ENCODE results near the gene DOCK11.

GRCh38 chrX:118459494-118459893, 36.1 kb upstream of the DOCK11 start:
- TF ChIP-seq CTCF (IDR thresholded peaks at IDR 0.05; ENCODE audit: extremely low read depth in 1 of 2, insufficient read depth in 1 of 2, low read depth in 1 of 2, low read length in 2 of 2) (peak in 1 of 2 donors; percentile 29), POLR2AphosphoS5 (IDR thresholded peaks at IDR 0.05; ENCODE audit: insufficient read depth, low read depth, low read length) (no peak), POLR2A (IDR thresholded peaks at IDR 0.05; ENCODE audit: low read depth, low read length) (no peak), MYC (IDR thresholded peaks at IDR 0.05; ENCODE audit: low read depth, low read length) (no peak), FOS (IDR thresholded peaks at IDR 0.05; ENCODE audit: borderline replicate concordance, insufficient read depth, low read length) (no peak)
- TF ChIP-seq, protein P1, sequence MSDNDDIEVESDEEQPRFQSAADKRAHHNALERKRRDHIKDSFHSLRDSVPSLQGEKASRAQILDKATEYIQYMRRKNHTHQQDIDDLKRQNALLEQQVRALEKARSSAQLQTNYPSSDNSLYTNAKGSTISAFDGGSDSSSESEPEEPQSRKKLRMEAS (IDR thresholded peaks at IDR 0.05; ENCODE audit: insufficient read depth, insufficient read length): no peak
